ENCODE data around the gene DNAJB5.

GRCh38 chr9:35010351-35010958 lies 20.9 kb downstream of the DNAJB5 start:
- TF ChIP-seq CTCF (IDR thresholded peaks at IDR 0.05) (no peak), POLR2AphosphoS5 (IDR thresholded peaks at IDR 0.05) (no peak)
